A549 (cell line): ENCODE data around the gene OLIG2. TPM values are rescaled to one million over a fixed set of nuclear protein-coding genes. Genes with fewer than 3 reads are reported as not detected.

Source experiments
- ATAC-seq, 2 experiments: fragments of 200-7000 bp in 1 of 2; fragments of >200 bp in 1 of 2; cut with Nextera tagmentation in 1 of 2; cut with Tn5 transposase in 1 of 2; 3 replicates each; pipeline versions ENCODE4 v1.8.0 to v1.9.1; 2018 to 2020; ENCODE audit warnings: mild to moderate bottlenecking in 1 of 2, moderate library complexity in 1 of 2
- CTCF ChIA-PET: fragments of 300-600 bp; sonication (Branson Sonifier 250); formaldehyde crosslinking; extraction: SDS; loops from one replicate; lab custom pipeline; 2021; ENCODE audit warnings: antibody characterized with exemption, inconsistent platforms; lab: Yijun Ruan, JAX
- POLR2A ChIA-PET: fragments of 350-600 bp; formaldehyde crosslinking; extraction: SDS; loops from one replicate; lab custom pipeline; 2021; ENCODE audit warnings: antibody characterized with exemption, inconsistent platforms; lab: Yijun Ruan, JAX
- DNase-seq, 2 experiments: peaks; one replicate each; pipeline versions ENCODE4 v3.0.0 to v3.0.0-alpha.2; 2011 to 2016; ENCODE audit warnings: low read depth in 1 of 2, low spot score in 1 of 2
- FAIRE-seq: peaks from 2 replicates; lab custom pipeline; 2011; peaks lifted over from hg19 to GRCh38; lab: Jason Lieb, UNC
- H3K27ac ChIP-seq, 2 experiments: fragments of >200 bp; sonication (Bioruptor Twin); formaldehyde crosslinking; 3 replicates each; pipeline ENCODE4 v1.5.1; 2016 to 2017
- H3K4me1 ChIP-seq: fragments of >200 bp; sonication (Bioruptor Twin); formaldehyde crosslinking; 3 replicates; pipeline ENCODE4 v1.6.1; 2016
- H3K4me2 ChIP-seq: fragments of >200 bp; sonication (Bioruptor Twin); formaldehyde crosslinking; 3 replicates; pipeline ENCODE4 v1.6.1; 2016
- H3K4me3 ChIP-seq: fragments of >200 bp; sonication (Bioruptor Twin); formaldehyde crosslinking; 3 replicates; pipeline ENCODE4 v1.5.1; 2016
- H3K9me3 ChIP-seq: fragments of >200 bp; sonication (Bioruptor Twin); formaldehyde crosslinking; 3 replicates; pipeline ENCODE4 v1.6.1; 2016
- CBX2 ChIP-seq: fragments of 200-600 bp; sonication (generic); IDR thresholded peaks from 2 replicates; pipeline ENCODE4 v1.6.1; 2016; ENCODE audit warnings: low read depth, mild to moderate bottlenecking, borderline replicate concordance
- CBX8 ChIP-seq: fragments of 200-600 bp; sonication (generic); IDR thresholded peaks from 2 replicates; pipeline ENCODE4 v1.6.1; 2016
- CEBPB ChIP-seq, 2 experiments: fragments of >200 bp in 1 of 2; sonication (Bioruptor Twin) in 1 of 2; formaldehyde crosslinking in 1 of 2; IDR thresholded peaks; 2 replicates each; pipeline ENCODE4 v1.6.1; 2012 to 2016
- CHD4 ChIP-seq: fragments of 200-600 bp; sonication (generic); IDR thresholded peaks from 2 replicates; pipeline ENCODE4 v1.6.1; 2016; ENCODE audit warnings: antibody characterized with exemption, mild to moderate bottlenecking, borderline replicate concordance
- EHF ChIP-seq: fragments of 250-450 bp; sonication (Bioruptor Pico); IDR thresholded peaks from 2 replicates; pipeline ENCODE4 v1.5.0; 2020; ENCODE audit warnings: mild to moderate bottlenecking
- EHMT2 ChIP-seq: fragments of 200-600 bp; sonication (generic); IDR thresholded peaks from 2 replicates; pipeline ENCODE4 v1.6.1; 2016; ENCODE audit warnings: antibody characterized with exemption, low read depth, mild to moderate bottlenecking, moderate library complexity
- FOSL2 ChIP-seq, 2 experiments: fragments of 450-650 bp in 1 of 2; fragments of >200 bp in 1 of 2; sonication (Bioruptor Twin) in 1 of 2; formaldehyde crosslinking; IDR thresholded peaks; 2 replicates each; pipeline versions ENCODE4 v1.5.0 to v1.6.1; 2016 to 2020; ENCODE audit warnings: mild to moderate bottlenecking in 1 of 2, moderate library complexity in 1 of 2
- HEYL ChIP-seq: fragments of 250-450 bp; sonication (Bioruptor Pico); IDR thresholded peaks from 2 replicates; pipeline ENCODE4 v1.8.0; 2021; ENCODE audit warnings: mild to moderate bottlenecking, moderate library complexity
- HOXA7 ChIP-seq: fragments of 250-450 bp; sonication (Bioruptor Pico); IDR thresholded peaks from 2 replicates; pipeline ENCODE4 v1.5.0; 2020; ENCODE audit warnings: mild to moderate bottlenecking, moderate library complexity
- HOXB5 ChIP-seq: fragments of 250-450 bp; sonication (Bioruptor Pico); IDR thresholded peaks from 2 replicates; pipeline ENCODE4 v1.5.0; 2020; ENCODE audit warnings: mild to moderate bottlenecking, moderate library complexity
- JUN ChIP-seq, 2 experiments: fragments of >200 bp; sonication (Bioruptor Twin); formaldehyde crosslinking; IDR thresholded peaks; 2 replicates in 1 of 2; 3 replicates in 1 of 2; pipeline ENCODE4 v1.6.1; 2016 to 2017
- KDM1A ChIP-seq: fragments of 200-600 bp; sonication (generic); IDR thresholded peaks from 2 replicates; pipeline ENCODE4 v1.6.1; 2016; ENCODE audit warnings: low read depth, mild to moderate bottlenecking
- KDM5A ChIP-seq: fragments of 200-600 bp; sonication (generic); IDR thresholded peaks from 2 replicates; pipeline ENCODE4 v1.6.1; 2016; ENCODE audit warnings: antibody characterized with exemption, mild to moderate bottlenecking
- MAFK ChIP-seq: fragments of 450-650 bp; IDR thresholded peaks from 2 replicates; pipeline ENCODE4 v1.6.1; 2014; ENCODE audit not compliant: partially characterized antibody
- NFE2L2 ChIP-seq: fragments of 150-350 bp; conservative IDR thresholded peaks from 2 replicates; pipeline ENCODE4 v1.6.1; 2014; ENCODE audit warnings: low read length
- POLR2AphosphoS2 ChIP-seq: conservative IDR thresholded peaks from 2 replicates; pipeline ENCODE4 v1.6.1; 2012; ENCODE audit warnings: low read length, improper control_type of control experiment, inconsistent platforms
- RARB ChIP-seq: fragments of 250-450 bp; sonication (Bioruptor Pico); IDR thresholded peaks from 2 replicates; pipeline ENCODE4 v1.8.0; 2021; ENCODE audit warnings: mild to moderate bottlenecking, moderate library complexity
- RCOR1 ChIP-seq: fragments of 150-350 bp; IDR thresholded peaks from 2 replicates; pipeline ENCODE4 v1.6.1; 2014; ENCODE audit warnings: antibody characterized with exemption, low read length, low read depth
- RFX5 ChIP-seq: fragments of 450-650 bp; IDR thresholded peaks from 2 replicates; pipeline ENCODE4 v1.7.1; 2014; ENCODE audit warnings: antibody characterized with exemption, mild to moderate bottlenecking, moderate library complexity
- RNF2 ChIP-seq: fragments of 200-600 bp; sonication (generic); IDR thresholded peaks from 2 replicates; pipeline ENCODE4 v1.6.1; 2016; ENCODE audit warnings: low read depth, mild to moderate bottlenecking, antibody characterized with exemption, moderate library complexity, borderline replicate concordance
- SMC3 ChIP-seq: fragments of >200 bp; sonication (Bioruptor Twin); formaldehyde crosslinking; IDR thresholded peaks from 3 replicates; pipeline ENCODE4 v1.6.1; 2018; ENCODE audit warnings: inconsistent platforms
- ZFP36 ChIP-seq: fragments of 450-650 bp; IDR thresholded peaks from 2 replicates; pipeline ENCODE4 v1.6.1; 2014; ENCODE audit warnings: borderline replicate concordance; ENCODE audit not compliant: partially characterized antibody
- WGBS: methylation state at CpG from one replicate; pipeline ENCODE4 v1.1.6; 2017; ENCODE audit errors: missing lambda C conversion rate; 5-methylcytosine and 5-hydroxymethylcytosine counted together
- polyA plus RNA-seq, 4 experiments: library from polyadenylated mRNA; depleted of rRNA in 3 of 4; stranded (reverse); fragments of >200 nt; fragmentation: RNase III in 1 of 4; extraction: RNeasy Plus Mini Kit Qiagen cat#74134 plus additional on column Dnase treatment in 1 of 4; gene quantifications; 2 replicates in 3 of 4; 3 replicates in 1 of 4; pipeline ENCODE4 v1.2.3, GENCODE V29; 2011 to 2017
- TF ChIP-seq, protein P1 (sequence below): fragments of 150-350 bp; IDR thresholded peaks from 2 replicates; pipeline ENCODE4 v1.6.1; 2014; ENCODE audit warnings: low read depth, mild to moderate bottlenecking, low read length
- TF ChIP-seq, protein P2 (sequence below): IDR thresholded peaks from 2 replicates; pipeline ENCODE4 v1.6.1; 2012
- TF ChIP-seq, protein P3 (sequence below): fragments of >200 bp; sonication (Bioruptor Twin); formaldehyde crosslinking; IDR thresholded peaks from 3 replicates; pipeline ENCODE4 v1.6.1; 2016
- TF ChIP-seq, protein P4 (sequence below): IDR thresholded peaks from 2 replicates; pipeline ENCODE4 v1.6.1; 2012; ENCODE audit warnings: low read depth, borderline replicate concordance
- TF ChIP-seq, protein P5 (sequence below): fragments of 450-650 bp; IDR thresholded peaks from 2 replicates; pipeline ENCODE4 v1.6.1; 2014; ENCODE audit warnings: antibody characterized with exemption

Gene OLIG2
- polyA plus RNA-seq, 2 of the 4 experiments (the other 2 are of a cell fraction): not detected

DNA sequence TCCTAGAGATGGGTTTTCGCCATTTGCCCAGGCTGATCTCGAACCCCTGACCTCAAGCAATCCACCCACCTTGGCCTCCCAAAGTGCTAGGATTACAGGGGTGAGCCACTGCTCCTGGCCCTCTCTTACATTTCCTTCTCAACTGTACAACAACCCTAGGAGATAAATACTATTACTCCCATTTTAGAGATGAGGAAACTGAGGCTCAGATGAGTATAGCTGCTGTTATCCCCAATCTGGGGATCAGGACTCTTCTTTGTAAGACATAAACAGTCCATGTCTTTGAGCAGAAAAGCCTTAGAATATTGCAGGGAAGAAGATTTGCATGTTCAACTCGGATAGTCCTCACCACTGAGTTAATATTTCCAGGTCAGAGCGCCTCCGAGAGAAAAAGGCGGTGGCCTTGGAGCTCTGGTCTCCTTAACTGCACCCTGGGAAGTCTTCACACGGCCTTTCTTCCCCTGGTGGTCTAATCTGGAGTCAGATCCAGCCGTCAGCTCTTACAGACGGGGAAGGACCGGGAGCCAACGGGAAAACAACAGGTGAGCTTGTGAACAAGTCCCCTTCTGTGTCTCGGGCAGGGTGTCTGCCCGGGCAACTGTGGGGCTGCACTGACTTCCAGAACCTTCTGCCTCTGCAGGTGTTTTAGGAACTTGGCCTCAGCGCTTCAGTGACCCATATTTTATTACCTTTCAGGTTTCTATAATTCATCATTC, 38.3 kb downstream of the OLIG2 start:
- H3K4me3 ChIP-seq: no peak overlapping the region
- CTCF ChIA-PET: no interaction called here
- ATAC-seq: no peak
- FAIRE-seq: no peak
- TF ChIP-seq MAFK: no peak
- TF ChIP-seq CBX8: no peak
- TF ChIP-seq, protein P1, sequence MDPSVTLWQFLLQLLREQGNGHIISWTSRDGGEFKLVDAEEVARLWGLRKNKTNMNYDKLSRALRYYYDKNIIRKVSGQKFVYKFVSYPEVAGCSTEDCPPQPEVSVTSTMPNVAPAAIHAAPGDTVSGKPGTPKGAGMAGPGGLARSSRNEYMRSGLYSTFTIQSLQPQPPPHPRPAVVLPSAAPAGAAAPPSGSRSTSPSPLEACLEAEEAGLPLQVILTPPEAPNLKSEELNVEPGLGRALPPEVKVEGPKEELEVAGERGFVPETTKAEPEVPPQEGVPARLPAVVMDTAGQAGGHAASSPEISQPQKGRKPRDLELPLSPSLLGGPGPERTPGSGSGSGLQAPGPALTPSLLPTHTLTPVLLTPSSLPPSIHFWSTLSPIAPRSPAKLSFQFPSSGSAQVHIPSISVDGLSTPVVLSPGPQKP: no peak
- TF ChIP-seq ZFP36: no peak
- no peak for TF ChIP-seq CEBPB (IDR thresholded peaks at IDR 0.05)
- no peak for TF ChIP-seq HEYL (CRISPR knock-in tag)
- TF ChIP-seq, protein P2, sequence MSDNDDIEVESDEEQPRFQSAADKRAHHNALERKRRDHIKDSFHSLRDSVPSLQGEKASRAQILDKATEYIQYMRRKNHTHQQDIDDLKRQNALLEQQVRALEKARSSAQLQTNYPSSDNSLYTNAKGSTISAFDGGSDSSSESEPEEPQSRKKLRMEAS: no peak
- TF ChIP-seq, protein P3, sequence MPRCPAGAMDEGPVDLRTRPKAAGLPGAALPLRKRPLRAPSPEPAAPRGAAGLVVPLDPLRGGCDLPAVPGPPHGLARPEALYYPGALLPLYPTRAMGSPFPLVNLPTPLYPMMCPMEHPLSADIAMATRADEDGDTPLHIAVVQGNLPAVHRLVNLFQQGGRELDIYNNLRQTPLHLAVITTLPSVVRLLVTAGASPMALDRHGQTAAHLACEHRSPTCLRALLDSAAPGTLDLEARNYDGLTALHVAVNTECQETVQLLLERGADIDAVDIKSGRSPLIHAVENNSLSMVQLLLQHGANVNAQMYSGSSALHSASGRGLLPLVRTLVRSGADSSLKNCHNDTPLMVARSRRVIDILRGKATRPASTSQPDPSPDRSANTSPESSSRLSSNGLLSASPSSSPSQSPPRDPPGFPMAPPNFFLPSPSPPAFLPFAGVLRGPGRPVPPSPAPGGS: no peak
- no peak for TF ChIP-seq CBX2
- TF ChIP-seq HOXA7 (CRISPR knock-in tag): no peak
- no peak for TF ChIP-seq SMC3
- TF ChIP-seq, all 56 proteins: peak for 0
- Histone ChIP-seq H3K27ac (no peak overlapping the region), H3K4me2 (no peak overlapping the region), H3K9me3 (peaks cover 3% of the 10 kb centered on the region; the same call in 2 of the 3 replicates), H3K4me1 (no peaks in the 10 kb centered on the region)
- WGBS: 40% methylated on average over 12 of the region's 14 CpGs
- DNase-seq: no peak
- POLR2A ChIA-PET: no interaction called here

DNA sequence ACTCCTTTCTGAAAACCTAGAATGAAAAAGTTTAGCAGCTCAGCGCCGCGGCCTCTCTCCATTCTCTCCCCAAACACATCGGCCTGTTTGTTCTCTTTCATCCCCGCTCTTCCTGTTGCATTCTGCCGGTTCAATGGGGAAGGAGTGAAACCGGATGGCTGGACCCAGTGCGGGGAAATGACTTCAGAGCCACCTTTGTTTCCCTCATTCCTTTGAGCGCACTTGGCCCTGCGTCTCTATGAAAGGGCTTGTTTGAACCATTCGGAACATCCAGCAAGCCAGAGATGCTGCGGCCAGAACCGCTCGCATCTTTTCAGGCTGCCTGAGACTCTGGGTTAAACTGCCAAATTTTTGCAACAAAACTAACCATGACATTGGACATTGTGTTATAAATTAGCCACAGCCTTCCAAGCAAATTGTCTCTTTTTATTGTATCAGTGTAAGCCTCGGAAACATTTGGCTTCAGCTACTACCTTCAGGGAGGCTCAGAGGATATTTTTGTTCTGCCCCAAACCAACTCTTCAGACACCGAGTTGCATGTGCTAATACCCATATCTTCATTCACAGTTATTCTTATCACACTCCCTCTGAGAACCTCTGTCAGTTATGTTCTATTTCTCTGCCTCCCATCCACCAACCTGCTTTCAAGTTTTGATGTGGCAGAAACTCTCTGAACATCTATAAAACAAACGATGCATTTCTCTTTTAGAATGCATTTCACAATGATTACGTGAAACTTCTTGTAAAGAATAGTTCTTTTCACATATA, 39.1 kb downstream of the OLIG2 start:
- ATAC-seq (no peak), FAIRE-seq (no peak)
- no peaks in the 10 kb centered on the region for H3K4me1 ChIP-seq
- no peak overlapping the region for H3K4me2 ChIP-seq
- TF ChIP-seq, protein P4, sequence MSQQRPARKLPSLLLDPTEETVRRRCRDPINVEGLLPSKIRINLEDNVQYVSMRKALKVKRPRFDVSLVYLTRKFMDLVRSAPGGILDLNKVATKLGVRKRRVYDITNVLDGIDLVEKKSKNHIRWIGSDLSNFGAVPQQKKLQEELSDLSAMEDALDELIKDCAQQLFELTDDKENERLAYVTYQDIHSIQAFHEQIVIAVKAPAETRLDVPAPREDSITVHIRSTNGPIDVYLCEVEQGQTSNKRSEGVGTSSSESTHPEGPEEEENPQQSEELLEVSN: no peak
- TF ChIP-seq RFX5 (no peak), JUN (IDR thresholded peaks at IDR 0.05) (no peak), EHF (CRISPR knock-in tag) (no peak), ZFP36 (no peak), HOXA7 (CRISPR knock-in tag) (no peak), KDM5A (no peak), CHD4 (no peak), HOXB5 (CRISPR knock-in tag) (no peak), RARB (CRISPR knock-in tag) (no peak), FOSL2 (IDR thresholded peaks at IDR 0.05) (no peak), FOSL2 (CRISPR knock-in tag; IDR thresholded peaks at IDR 0.05) (no peak), RCOR1 (no peak), RNF2 (no peak), EHMT2 (no peak), SMC3 (no peak), KDM1A (no peak), NFE2L2 (no peak), POLR2AphosphoS2 (no peak)
- TF ChIP-seq, protein P5, sequence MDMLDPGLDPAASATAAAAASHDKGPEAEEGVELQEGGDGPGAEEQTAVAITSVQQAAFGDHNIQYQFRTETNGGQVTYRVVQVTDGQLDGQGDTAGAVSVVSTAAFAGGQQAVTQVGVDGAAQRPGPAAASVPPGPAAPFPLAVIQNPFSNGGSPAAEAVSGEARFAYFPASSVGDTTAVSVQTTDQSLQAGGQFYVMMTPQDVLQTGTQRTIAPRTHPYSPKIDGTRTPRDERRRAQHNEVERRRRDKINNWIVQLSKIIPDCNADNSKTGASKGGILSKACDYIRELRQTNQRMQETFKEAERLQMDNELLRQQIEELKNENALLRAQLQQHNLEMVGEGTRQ: no peak
- TF ChIP-seq, all 56 proteins: peak for 0
- DNase-seq: no peak
- 54% methylated on average over 17 of the region's 18 CpGs for WGBS
- no peak overlapping the region for H3K4me3 ChIP-seq
- H3K9me3 ChIP-seq: peaks cover 8% of the 10 kb centered on the region
- H3K27ac ChIP-seq: no peak overlapping the region
- ChIA-PET CTCF (no interaction called here), POLR2A (no interaction called here)
